ENCODE data around the gene LTC4S.

- TF ChIP-seq CTCF (IDR thresholded peaks at IDR 0.05) (no peak), POLR2AphosphoS5 (IDR thresholded peaks at IDR 0.05) (no peak), POLR2A (IDR thresholded peaks at IDR 0.05) (no peak), EP300 (IDR thresholded peaks at IDR 0.05) (no peak)
Measured at GRCh38 chr5:179814090-179814489, 20.3 kb downstream of the LTC4S start.

All from stomach (tissue), 4 donors.